GM12878 (cell line): Measurements from ENCODE around the gene SPRING1. TPM values are rescaled to one million over a fixed set of nuclear protein-coding genes. Genes with fewer than 3 reads are reported as not detected.

ENCODE experiments used
- ATAC-seq: fragments of 200-7000 bp; cut with Tn5 transposase; 3 replicates; pipeline ENCODE4 v1.9.1; 2020; ENCODE audit warnings: mild to moderate bottlenecking, moderate library complexity
- BruUV-seq: library from RNA; stranded (reverse); fragments of 400-500 nt; replicated peaks from 2 replicates; lab custom pipeline; 2021; lab: Mats Ljungman, UMichigan
- CTCF ChIA-PET: fragments of 300-600 bp; sonication (Branson Sonifier 250); formaldehyde crosslinking; extraction: SDS; loops from one replicate; lab custom pipeline; 2021; ENCODE audit warnings: inconsistent platforms; lab: Yijun Ruan, JAX
- POLR2A ChIA-PET: fragments of 350-600 bp; formaldehyde crosslinking; extraction: SDS; loops from one replicate; lab custom pipeline; 2021; ENCODE audit warnings: inconsistent platforms; lab: Charles Lee
- RAD21 ChIA-PET: fragments of 300-600 bp; sonication (Branson Sonifier 250); formaldehyde crosslinking; loops from one replicate; lab custom pipeline; 2023; ENCODE audit warnings: antibody characterized with exemption; ENCODE audit not compliant: unreplicated experiment; lab: Charles Lee
- SMC1A ChIA-PET: fragments of 300-600 bp; sonication (Branson Sonifier 250); formaldehyde crosslinking; loops from one replicate; lab custom pipeline; 2023; ENCODE audit not compliant: unreplicated experiment, uncharacterized antibody; lab: Charles Lee
- DNase-seq: peaks from one replicate; pipeline ENCODE4 v3.0.0-alpha.2; 2011; ENCODE audit warnings: low read depth, low spot score
- FAIRE-seq: peaks from 3 replicates; lab custom pipeline; 2011; peaks lifted over from hg19 to GRCh38; lab: Jason Lieb, UNC
- H2AFZ ChIP-seq: 2 replicates; pipeline ENCODE4 v1.6.0; 2011; ENCODE audit warnings: low read depth, low read length, control low read depth; ENCODE audit not compliant: control insufficient read depth
- H3K27ac ChIP-seq: 2 replicates; pipeline ENCODE4 v1.5.1; 2011; ENCODE audit warnings: control low read depth; ENCODE audit not compliant: control insufficient read depth, insufficient read depth
- H3K27me3 ChIP-seq, 2 experiments: replicated peaks in 1 of 2; 2 replicates each; pipeline versions ENCODE4 v1.6.0 to v1.6.1; 2011; ENCODE audit warnings: low read length in 1 of 2; ENCODE audit not compliant: control insufficient read depth in 2 of 2, insufficient read depth in 2 of 2
- H3K36me3 ChIP-seq, 2 experiments: 2 replicates each; pipeline ENCODE4 v1.5.1; 2011; ENCODE audit warnings: low read length in 1 of 2; ENCODE audit not compliant: control insufficient read depth in 2 of 2, insufficient read depth in 2 of 2
- H3K4me1 ChIP-seq: 2 replicates; pipeline ENCODE4 v1.6.1; 2011; ENCODE audit warnings: mild to moderate bottlenecking, low read length, moderate library complexity, mixed read lengths; ENCODE audit not compliant: control insufficient read depth, insufficient read depth
- H3K4me2 ChIP-seq: 2 replicates; pipeline ENCODE4 v1.6.0; 2011; ENCODE audit warnings: control low read depth; ENCODE audit not compliant: control insufficient read depth, insufficient read depth
- H3K4me3 ChIP-seq: fragments of 200-600 bp; sonication (generic); 2 replicates; pipeline ENCODE4 v1.5.1; 2016
- H3K79me2 ChIP-seq: 2 replicates; pipeline ENCODE4 v1.6.0; 2011; ENCODE audit warnings: low read length; ENCODE audit not compliant: control insufficient read depth, insufficient read depth
- H3K9ac ChIP-seq: 2 replicates; pipeline ENCODE4 v1.8.0; 2011; ENCODE audit warnings: low read length, control low read depth, mixed read lengths; ENCODE audit not compliant: control insufficient read depth, insufficient read depth
- H3K9me3 ChIP-seq: replicated peaks from 3 replicates; pipeline ENCODE4 v1.5.1; 2011; ENCODE audit warnings: mild to moderate bottlenecking, low read length; ENCODE audit not compliant: control insufficient read depth, insufficient read depth
- H4K20me1 ChIP-seq: 2 replicates; pipeline ENCODE4 v1.6.0; 2011; ENCODE audit not compliant: control insufficient read depth, insufficient read depth
- CTCF ChIP-seq, 3 experiments: IDR thresholded peaks in 2 of 3; conservative IDR thresholded peaks in 1 of 3; 2 replicates each; pipeline ENCODE4 v1.5.1; 2011; ENCODE audit warnings: low read depth in 3 of 3, low read length in 3 of 3, mild to moderate bottlenecking in 3 of 3, control low read depth in 2 of 3, moderate library complexity in 2 of 3, inconsistent platforms in 1 of 3, mixed read lengths in 1 of 3; ENCODE audit not compliant: control insufficient read depth in 2 of 3, insufficient read depth in 1 of 3; ENCODE audit errors: extremely low read depth in 1 of 3
- MEF2A ChIP-seq: IDR thresholded peaks from 2 replicates; pipeline ENCODE4 v1.6.1; 2011; ENCODE audit warnings: low read depth, mild to moderate bottlenecking, low read length, moderate library complexity; ENCODE audit not compliant: insufficient read depth
- NR2C2 ChIP-seq: IDR thresholded peaks from 2 replicates; pipeline ENCODE4 v1.6.1; 2011; ENCODE audit warnings: borderline replicate concordance, low read depth; ENCODE audit not compliant: control insufficient read depth, insufficient read length
- REST ChIP-seq: IDR thresholded peaks from 2 replicates; pipeline ENCODE4 v1.6.1; 2012; ENCODE audit warnings: mild to moderate bottlenecking, low read depth, low read length
- SREBF2 ChIP-seq: IDR thresholded peaks from 2 replicates; pipeline ENCODE4 v1.6.1; 2012; ENCODE audit warnings: mild to moderate bottlenecking, low read length
- TCF12 ChIP-seq: IDR thresholded peaks from 2 replicates; pipeline ENCODE4 v1.6.1; 2011; ENCODE audit warnings: low read depth, mild to moderate bottlenecking, low read length
- ZNF274 ChIP-seq: IDR thresholded peaks from one replicate; pipeline ENCODE4 v1.8.0; 2011; ENCODE audit not compliant: insufficient read length, insufficient read depth
- WGBS: methylation state at CpG from one replicate; pipeline ENCODE4 v1.1.6; 2016; ENCODE audit warnings: low lambda C conversion rate; ENCODE audit not compliant: insufficient replicate concordance, insufficient coverage; ENCODE audit errors: missing lambda C conversion rate; 5-methylcytosine and 5-hydroxymethylcytosine counted together
- in situ Hi-C: fragments of 300-500 bp; cut with MboI; formaldehyde crosslinking; loops from 9 replicates; pipeline ENCODE4 v1.14.3; 2018; ENCODE audit warnings: mixed read lengths
- intact Hi-C: fragments of 100-400 bp; cut with micrococcal nuclease; formaldehyde crosslinking; loops from one replicate; pipeline ENCODE4 v1.14.2; 2022; ENCODE audit not compliant: unreplicated experiment
- polyA plus RNA-seq, 11 experiments: library from polyadenylated mRNA; depleted of rRNA in 4 of 11; unstranded in 6 of 11; stranded (reverse) in 5 of 11; fragments of >200 nt; fragmentation: Nextera tagmentation in 4 of 11; fragmentation: Illumina TruSeq in 1 of 11; extraction: Ambion mirVana in 4 of 11; extraction: Trizol in 1 of 11; gene quantifications; 1 replicate in 1 of 11; 2 replicates in 10 of 11; pipeline versions ENCODE4 v1.2.1 to v1.2.3, GENCODE V29; 2011 to 2016; ENCODE audit warnings: inconsistent platforms in 2 of 11, missing spikeins in 2 of 11, low read depth in 1 of 11
- total RNA-seq, 4 experiments: library from RNA; depleted of rRNA in 3 of 4; stranded (reverse); fragments of >200 nt in 3 of 4; fragmentation: Illumina TruSeq in 1 of 4; extraction: Trizol in 1 of 4; gene quantifications; 2 replicates each; pipeline versions ENCODE4 v1.2.1 to v1.2.3, GENCODE V29; 2013 to 2021

Gene SPRING1
- total and polyA plus RNA-seq, 10 of the 15 experiments (the other 5 are each of a cell fraction or from before 2014, with no cell fraction given): 2.5 to 25.7 (median 14.3) TPM

GRCh38 chr12:116712458-116713303 is 25.2 kb downstream of the SPRING1 start:
- H3K9me3 ChIP-seq: no peaks in the 10 kb centered on the region
- in situ Hi-C loops: no loop called here
- DNase-seq (no peak), FAIRE-seq (no peak), ATAC-seq (no peak)
- no peak overlapping the region for H2AFZ ChIP-seq
- BruUV-seq: no TSS peak
- POLR2A ChIA-PET: no interaction called here
- no peak overlapping the region for H3K9ac ChIP-seq
- H3K27ac ChIP-seq: no peak overlapping the region
- H3K4me3 ChIP-seq: no peak overlapping the region
- H3K79me2 ChIP-seq: no peaks in the 10 kb centered on the region
- TF ChIP-seq REST: no peak
- TF ChIP-seq SREBF2: no peak
- TF ChIP-seq CTCF (IDR thresholded peaks at IDR 0.05 in 2 of 3, conservative IDR thresholded peaks at IDR 0.05 in 1 of 3; ENCODE audit: control insufficient read depth in 2 of 3, extremely low read depth in 1 of 3, insufficient read depth in 1 of 3, low read depth in 3 of 3, low read length in 3 of 3): no peak
- no peak for TF ChIP-seq ZNF274
- TF ChIP-seq TCF12: no peak
- no peak for TF ChIP-seq NR2C2
- TF ChIP-seq MEF2A: no peak
- SMC1A ChIA-PET: no interaction called here
- no peak overlapping the region for H3K4me2 ChIP-seq
- H4K20me1 ChIP-seq: no peaks in the 10 kb centered on the region
- peaks cover 5 to 6% of the 10 kb centered on the region in 2 experiments; a peak in 3 of 4 replicates for H3K36me3 ChIP-seq
- CTCF ChIA-PET: no interaction called here
- H3K27me3 ChIP-seq: no peaks in the 10 kb centered on the region
- no peaks in the 10 kb centered on the region for H3K4me1 ChIP-seq
- WGBS: 76% methylated on average over 17 of the region's 17 CpGs
- intact Hi-C loops: no loop called here
- RAD21 ChIA-PET: no interaction called here
